ENCODE measurements around the gene GDI1.
"Not testable (repeated sequence)": the region's sequence is repeated elsewhere in the genome, so short reads cannot be mapped to it uniquely, and the experiment has no call there.

- not testable (repeated sequence) for TF ChIP-seq FOXA1 (IDR thresholded peaks at IDR 0.05; ENCODE audit: borderline replicate concordance); SREBF2 (CRISPR knock-in tag; IDR thresholded peaks at IDR 0.05); RERE (CRISPR knock-in tag; IDR thresholded peaks at IDR 0.05; ENCODE audit: borderline replicate concordance); ZNF717 (CRISPR knock-in tag; IDR thresholded peaks at IDR 0.05)
Measured at GRCh38 chrX:154389812-154390747, 46.9 kb upstream of the GDI1 start.
